Kidney epithelial cell (primary cell): Measurements from ENCODE around the gene CCDC85C. TPM values are rescaled to one million over a fixed set of nuclear protein-coding genes. Genes with fewer than 3 reads are reported as not detected.
"Not testable (repeated sequence)": the region's sequence is repeated elsewhere in the genome, so short reads cannot be mapped to it uniquely, and the experiment has no call there.

Experiments used
- DNase-seq: peaks from one replicate; pipeline ENCODE4 v3.0.0-alpha.2; 2010; ENCODE audit warnings: low read depth
- H3K27me3 ChIP-seq: 2 replicates; pipeline ENCODE4 v1.6.0; 2011; ENCODE audit warnings: low read length; ENCODE audit not compliant: control insufficient read depth, insufficient read depth
- H3K36me3 ChIP-seq: 2 replicates; pipeline ENCODE4 v1.5.1; 2011; ENCODE audit warnings: low read length; ENCODE audit not compliant: control insufficient read depth, insufficient read depth
- H3K4me3 ChIP-seq: 2 replicates; pipeline ENCODE4 v1.5.1; 2011; ENCODE audit warnings: low read depth, mild to moderate bottlenecking, control low read depth, low read length
- total RNA-seq: library from RNA; depleted of rRNA; stranded (reverse); fragments of >200 nt; gene quantifications from 2 replicates; pipeline ENCODE4 v1.2.3, GENCODE V29; 2015
- TF ChIP-seq, protein P1 (sequence below): IDR thresholded peaks from 2 replicates; pipeline ENCODE4 v1.5.1; 2011; ENCODE audit warnings: mild to moderate bottlenecking, moderate library complexity, low read length, control low read depth, inconsistent platforms; ENCODE audit not compliant: insufficient read depth, poor library complexity, severe bottlenecking

The CCDC85C gene
- total RNA-seq, 1 donor from 2014 or later = 32.4 TPM

DNA sequence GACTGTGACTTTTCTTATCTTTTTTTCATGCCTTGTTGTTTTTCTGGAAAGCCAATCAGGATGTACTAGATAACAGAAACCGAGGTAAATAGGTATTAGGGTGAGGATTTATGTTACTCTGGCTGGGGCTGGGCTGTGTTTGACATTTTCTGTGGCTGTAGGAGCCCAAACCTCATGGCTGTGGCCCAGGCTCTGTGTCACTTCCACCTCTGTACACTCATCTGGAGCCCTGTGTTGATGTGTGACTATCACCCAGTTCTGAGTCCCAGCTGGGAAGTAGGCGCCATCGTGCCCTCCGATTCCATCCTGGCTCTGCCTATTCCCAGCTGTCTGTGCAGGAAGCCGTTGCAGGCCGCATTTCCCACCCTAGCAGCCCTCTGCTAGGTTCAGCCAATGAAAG is 39.3 kb upstream of the CCDC85C start:
- peaks cover 2% of the 10 kb centered on the region for H3K27me3 ChIP-seq
- no peak for DNase-seq
- H3K4me3 ChIP-seq = no peak overlapping the region
- TF ChIP-seq, protein P1, sequence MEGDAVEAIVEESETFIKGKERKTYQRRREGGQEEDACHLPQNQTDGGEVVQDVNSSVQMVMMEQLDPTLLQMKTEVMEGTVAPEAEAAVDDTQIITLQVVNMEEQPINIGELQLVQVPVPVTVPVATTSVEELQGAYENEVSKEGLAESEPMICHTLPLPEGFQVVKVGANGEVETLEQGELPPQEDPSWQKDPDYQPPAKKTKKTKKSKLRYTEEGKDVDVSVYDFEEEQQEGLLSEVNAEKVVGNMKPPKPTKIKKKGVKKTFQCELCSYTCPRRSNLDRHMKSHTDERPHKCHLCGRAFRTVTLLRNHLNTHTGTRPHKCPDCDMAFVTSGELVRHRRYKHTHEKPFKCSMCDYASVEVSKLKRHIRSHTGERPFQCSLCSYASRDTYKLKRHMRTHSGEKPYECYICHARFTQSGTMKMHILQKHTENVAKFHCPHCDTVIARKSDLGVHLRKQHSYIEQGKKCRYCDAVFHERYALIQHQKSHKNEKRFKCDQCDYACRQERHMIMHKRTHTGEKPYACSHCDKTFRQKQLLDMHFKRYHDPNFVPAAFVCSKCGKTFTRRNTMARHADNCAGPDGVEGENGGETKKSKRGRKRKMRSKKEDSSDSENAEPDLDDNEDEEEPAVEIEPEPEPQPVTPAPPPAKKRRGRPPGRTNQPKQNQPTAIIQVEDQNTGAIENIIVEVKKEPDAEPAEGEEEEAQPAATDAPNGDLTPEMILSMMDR = no peak
- no peaks in the 10 kb centered on the region for H3K36me3 ChIP-seq

DNA sequence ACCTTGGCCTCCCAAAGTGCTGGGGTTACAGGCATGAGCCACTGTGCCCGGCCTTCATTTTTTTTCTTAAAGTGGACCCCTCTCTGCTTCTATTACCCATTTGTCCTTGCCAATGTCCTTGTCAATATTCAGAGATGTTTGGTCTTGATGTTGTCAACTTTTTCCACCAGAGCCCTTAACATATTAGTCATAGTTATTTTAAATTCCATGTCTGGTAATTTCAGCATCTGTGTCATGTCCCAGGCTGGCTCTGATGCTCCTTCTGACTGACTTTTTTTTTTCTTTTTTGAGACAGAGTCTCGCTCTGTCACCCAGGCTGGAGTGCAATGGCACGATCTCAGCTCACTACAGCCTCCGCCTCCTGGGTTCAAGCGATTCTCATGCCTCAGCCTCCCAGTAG is 38.8 kb upstream of the CCDC85C start:
- H3K4me3 ChIP-seq, DNase-seq, H3K36me3 ChIP-seq, H3K27me3 ChIP-seq: not testable (repeated sequence)

DNA sequence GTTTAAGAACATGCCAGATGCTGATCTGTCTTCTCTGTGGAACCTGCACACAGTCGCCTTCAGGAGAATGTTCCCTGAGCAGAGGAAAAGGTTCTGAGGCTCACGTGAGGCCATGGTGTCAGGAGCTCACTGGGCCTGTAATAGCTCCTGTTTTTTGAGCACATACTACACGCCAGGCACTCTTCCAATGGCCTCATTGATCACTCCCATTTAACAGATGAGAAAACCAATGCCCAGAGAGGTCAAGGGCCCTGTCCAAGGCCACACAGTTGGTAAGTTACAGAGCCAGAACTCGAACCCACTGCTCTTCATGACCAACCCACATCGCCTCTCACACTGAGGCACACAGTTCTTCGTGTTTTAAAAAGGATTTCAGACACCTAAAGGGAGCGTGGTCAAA is 33.6 kb upstream of the CCDC85C start:
- H3K27me3 ChIP-seq = no peaks in the 10 kb centered on the region
- DNase-seq = no peak
- TF ChIP-seq, protein P1 = no peak
- H3K36me3 ChIP-seq = no peaks in the 10 kb centered on the region
- H3K4me3 ChIP-seq = no peak overlapping the region

DNA sequence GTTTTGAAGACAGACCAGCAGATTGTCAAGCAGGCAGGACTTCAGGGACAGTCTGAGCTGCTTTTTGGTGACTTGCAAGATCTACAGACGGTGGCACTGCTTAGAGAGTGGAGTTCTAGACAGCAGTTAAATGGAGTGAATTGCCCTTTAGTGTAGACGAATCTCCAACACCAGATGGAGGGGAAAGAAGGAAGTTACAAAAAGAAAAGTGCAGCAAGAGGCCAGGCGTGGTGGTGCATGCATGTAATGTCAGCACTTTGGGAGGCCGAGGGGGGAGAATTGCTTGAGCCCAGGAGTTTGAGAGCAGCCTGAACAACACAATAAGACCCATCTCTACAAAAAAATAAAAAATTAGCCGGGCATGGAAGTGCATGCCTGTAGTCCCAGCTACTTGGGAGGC is 32.5 kb upstream of the CCDC85C start:
- Histone ChIP-seq H3K27me3 (no peaks in the 10 kb centered on the region), H3K4me3 (no peak overlapping the region), H3K36me3 (no peaks in the 10 kb centered on the region)
- TF ChIP-seq, protein P1 = no peak
- no peak for DNase-seq

DNA sequence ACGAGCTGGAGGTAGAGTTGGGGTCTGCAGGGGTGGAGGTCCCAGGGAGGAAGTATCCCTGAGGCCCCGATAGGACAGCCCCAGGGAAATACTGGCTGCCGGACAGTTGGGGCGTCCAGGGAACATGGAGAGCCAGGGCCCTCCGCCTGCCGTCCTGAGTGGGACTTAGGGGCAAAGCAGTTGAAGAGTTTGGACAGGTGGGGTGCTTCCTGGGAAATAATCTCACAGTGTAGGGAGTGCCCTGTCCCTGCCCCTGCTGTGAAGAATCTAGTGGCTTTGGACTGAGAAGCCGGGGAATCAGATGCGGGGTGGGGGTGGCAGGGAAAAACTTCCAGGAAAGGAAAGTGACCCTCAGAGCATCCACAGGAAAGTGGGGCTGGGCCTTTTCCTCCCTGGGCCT is 31.1 kb upstream of the CCDC85C start:
- DNase-seq = no peak
- TF ChIP-seq, protein P1 = no peak
- no peaks in the 10 kb centered on the region for H3K36me3 ChIP-seq
- H3K27me3 ChIP-seq = no peaks in the 10 kb centered on the region
- no peak overlapping the region for H3K4me3 ChIP-seq

DNA sequence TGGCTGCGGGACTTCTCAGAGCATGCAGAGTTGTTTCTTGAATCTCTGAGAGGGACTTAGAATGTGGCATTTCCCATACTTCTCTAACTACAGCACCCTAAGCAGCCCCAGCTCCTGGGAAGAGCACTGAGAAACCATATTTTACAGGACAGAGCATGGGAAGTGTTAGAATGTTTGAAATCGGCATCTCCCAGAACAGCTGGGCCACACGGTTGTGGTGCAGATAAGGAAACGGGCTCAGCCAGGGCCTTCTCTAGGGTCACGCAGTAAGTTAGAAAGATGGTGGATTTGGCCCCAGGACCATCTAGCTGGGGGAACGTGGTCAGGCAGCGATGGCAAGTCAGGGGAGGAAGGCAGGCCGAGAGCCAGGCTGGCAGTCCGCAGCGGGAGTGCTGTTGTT is 30.4 kb upstream of the CCDC85C start:
- DNase-seq = no peak
- Histone ChIP-seq H3K4me3 (no peak overlapping the region), H3K36me3 (no peaks in the 10 kb centered on the region), H3K27me3 (no peaks in the 10 kb centered on the region)
- TF ChIP-seq, protein P1 = no peak
